ENCODE results near the gene R3HDM4.

DNA sequence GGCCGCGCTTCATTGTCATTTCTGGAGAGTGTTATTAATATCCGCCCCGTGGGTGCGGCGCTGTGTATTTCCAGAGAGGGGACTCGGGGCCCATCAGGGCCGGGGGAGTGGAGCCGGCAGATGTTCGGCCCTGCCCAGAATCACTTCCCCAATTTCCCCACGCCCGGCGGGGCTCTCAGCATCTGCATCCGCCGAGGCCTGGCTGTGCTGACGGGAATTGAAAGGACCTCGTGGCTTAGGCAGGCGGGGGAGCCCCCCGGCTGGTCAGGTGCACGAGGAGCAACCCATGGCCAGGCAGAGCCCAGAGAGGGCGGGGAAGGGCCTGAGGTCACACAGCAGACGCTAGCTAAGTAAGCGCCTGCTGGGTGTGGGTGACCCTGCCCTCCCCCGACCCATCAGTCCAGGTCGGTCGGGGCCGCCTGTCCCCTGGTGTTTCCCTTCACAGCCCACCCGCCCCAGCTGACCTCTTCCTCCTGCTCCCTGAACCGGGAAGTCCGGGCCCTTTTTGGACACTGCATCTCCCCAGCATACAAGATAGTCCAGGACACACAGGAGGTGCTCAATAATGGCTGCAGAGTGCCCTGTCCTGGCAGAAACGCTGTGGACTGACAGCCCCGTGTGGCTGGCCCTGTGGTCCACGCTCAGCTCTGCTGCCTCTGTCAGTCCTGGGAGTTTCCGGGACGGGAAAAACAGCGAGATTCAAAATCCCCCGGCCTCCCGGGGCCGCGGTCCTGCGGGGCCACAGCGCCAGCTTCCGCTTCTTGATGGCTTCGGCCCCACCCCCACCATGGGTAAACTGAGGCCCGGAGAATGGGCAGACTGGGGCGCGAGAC lies 34.9 kb upstream of the R3HDM4 start:
- TF ChIP-seq TARDBP (IDR thresholded peaks at IDR 0.05): no peak
- TF ChIP-seq EP300 (IDR thresholded peaks at IDR 0.05; ENCODE audit: low read length): no peak
- TF ChIP-seq BHLHE40 (IDR thresholded peaks at IDR 0.05; ENCODE audit: low read length): no peak

All from K562 (cell line).